ENCODE measurements around the gene INTS6.

INTS6 gene

DNA sequence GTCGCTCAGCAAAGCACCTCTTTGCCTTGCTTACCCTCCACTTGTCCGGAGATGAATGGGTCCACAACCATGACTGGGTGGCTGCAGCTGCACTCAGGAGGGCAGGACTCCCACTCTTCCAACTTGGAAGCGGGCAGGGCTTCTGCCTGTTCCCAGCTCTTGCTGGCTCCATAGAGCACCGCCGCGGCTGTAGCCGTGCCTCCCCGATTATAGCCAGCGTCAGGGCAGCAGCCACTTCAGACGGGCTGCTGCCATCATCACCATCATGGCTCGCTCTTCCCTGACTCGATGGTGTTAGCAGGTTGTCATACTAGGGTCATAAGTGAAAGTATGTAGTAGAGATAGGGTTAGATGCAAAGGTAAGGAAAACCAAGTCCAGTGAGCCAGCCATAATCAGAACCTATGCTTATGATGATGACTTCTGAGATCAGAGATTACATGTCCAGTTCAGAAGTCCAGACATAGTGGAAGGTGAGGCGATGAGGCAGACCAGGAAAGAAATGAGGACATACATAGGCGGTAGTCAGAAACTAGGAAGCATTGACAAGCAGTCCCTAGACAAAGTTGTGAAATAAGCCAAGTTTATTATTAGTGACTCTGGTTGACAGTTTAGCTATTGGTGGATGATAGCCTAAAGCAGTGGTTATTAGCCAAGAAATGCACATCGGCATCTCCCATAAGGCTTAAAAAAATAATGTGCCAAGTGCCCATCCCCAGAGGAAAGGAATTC is 4.4 kb upstream of the INTS6 start:
- Histone ChIP-seq H3K9me3 (replicated peaks; ENCODE audit: insufficient read depth, low read length) (no peaks in the 10 kb centered on the region), H3K4me2 (ENCODE audit: low read depth, low read length) (no peak overlapping the region), H3K36me3 (replicated peaks; ENCODE audit: insufficient read depth, low read length) (no peaks in the 10 kb centered on the region), H2AFZ (ENCODE audit: low read length) (no peak overlapping the region), H3K9me2 (replicated peaks; ENCODE audit: insufficient read depth, low read length) (no peaks in the 10 kb centered on the region), H3F3A (ENCODE audit: insufficient read depth, low read length) (no peaks in the 10 kb centered on the region), H4K20me1 (ENCODE audit: insufficient read depth, low read length) (no peaks in the 10 kb centered on the region), H3K27me3 (replicated peaks; ENCODE audit: insufficient read depth, low read length) (no peaks in the 10 kb centered on the region), H3K4me1 (ENCODE audit: low read length) (no peaks in the 10 kb centered on the region), H3K79me2 (ENCODE audit: low read length) (peaks cover 6% of the 10 kb centered on the region; the same call in 1 of the 2 replicates), H3K27ac (ENCODE audit: low read length) (no peak overlapping the region), H3K4me3 (ENCODE audit: low read length) (no peak overlapping the region), H3K9ac (ENCODE audit: low read length) (no peak overlapping the region)
- TF ChIP-seq EZH2 (optimal IDR thresholded peaks at IDR 0.05; ENCODE audit: low read depth, low read length) (no peak), EZH2phosphoT487 (IDR thresholded peaks at IDR 0.05; ENCODE audit: low read length) (no peak)
- TF ChIP-seq, protein P1, sequence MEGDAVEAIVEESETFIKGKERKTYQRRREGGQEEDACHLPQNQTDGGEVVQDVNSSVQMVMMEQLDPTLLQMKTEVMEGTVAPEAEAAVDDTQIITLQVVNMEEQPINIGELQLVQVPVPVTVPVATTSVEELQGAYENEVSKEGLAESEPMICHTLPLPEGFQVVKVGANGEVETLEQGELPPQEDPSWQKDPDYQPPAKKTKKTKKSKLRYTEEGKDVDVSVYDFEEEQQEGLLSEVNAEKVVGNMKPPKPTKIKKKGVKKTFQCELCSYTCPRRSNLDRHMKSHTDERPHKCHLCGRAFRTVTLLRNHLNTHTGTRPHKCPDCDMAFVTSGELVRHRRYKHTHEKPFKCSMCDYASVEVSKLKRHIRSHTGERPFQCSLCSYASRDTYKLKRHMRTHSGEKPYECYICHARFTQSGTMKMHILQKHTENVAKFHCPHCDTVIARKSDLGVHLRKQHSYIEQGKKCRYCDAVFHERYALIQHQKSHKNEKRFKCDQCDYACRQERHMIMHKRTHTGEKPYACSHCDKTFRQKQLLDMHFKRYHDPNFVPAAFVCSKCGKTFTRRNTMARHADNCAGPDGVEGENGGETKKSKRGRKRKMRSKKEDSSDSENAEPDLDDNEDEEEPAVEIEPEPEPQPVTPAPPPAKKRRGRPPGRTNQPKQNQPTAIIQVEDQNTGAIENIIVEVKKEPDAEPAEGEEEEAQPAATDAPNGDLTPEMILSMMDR (IDR thresholded peaks at IDR 0.05; ENCODE audit: low read length), result no peak
- DNase-seq, result no peak

DNA sequence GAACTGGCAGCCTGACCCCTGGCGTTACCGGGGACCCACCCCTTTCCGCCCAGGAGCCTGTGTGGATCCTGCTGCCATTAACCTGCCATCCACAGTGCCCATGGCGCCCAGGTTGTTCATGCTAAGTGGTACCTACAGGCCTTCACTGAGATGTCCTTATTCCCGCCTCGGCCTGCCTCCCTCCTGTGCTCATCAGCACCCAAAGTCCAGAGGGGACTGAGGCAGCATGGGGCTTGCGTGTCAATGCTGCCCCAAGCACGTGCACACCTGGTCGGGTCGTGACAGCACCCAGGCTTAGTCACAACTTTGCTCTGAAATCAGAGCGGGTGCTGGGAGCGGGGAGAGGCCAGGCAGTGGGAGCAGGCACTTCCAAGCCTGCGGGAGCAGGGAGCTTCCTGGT is 3.7 kb upstream of the INTS6 start:
- H4K20me1 ChIP-seq (ENCODE audit: insufficient read depth, low read length), result no peaks in the 10 kb centered on the region
- no peak overlapping the region for H3K27ac ChIP-seq (ENCODE audit: low read length)
- no peak for DNase-seq
- H3K9me2 ChIP-seq (replicated peaks; ENCODE audit: insufficient read depth, low read length), result no peaks in the 10 kb centered on the region
- H2AFZ ChIP-seq (ENCODE audit: low read length), result no peak overlapping the region
- no peak overlapping the region for H3K4me3 ChIP-seq (ENCODE audit: low read length)
- no peaks in the 10 kb centered on the region for H3K9me3 ChIP-seq (replicated peaks; ENCODE audit: insufficient read depth, low read length)
- no peaks in the 10 kb centered on the region for H3K4me1 ChIP-seq (ENCODE audit: low read length)
- no peak overlapping the region for H3K9ac ChIP-seq (ENCODE audit: low read length)
- no peak overlapping the region for H3K4me2 ChIP-seq (ENCODE audit: low read depth, low read length)
- H3K27me3 ChIP-seq (replicated peaks; ENCODE audit: insufficient read depth, low read length), result no peaks in the 10 kb centered on the region
- no peaks in the 10 kb centered on the region for H3F3A ChIP-seq (ENCODE audit: insufficient read depth, low read length)
- no peak for TF ChIP-seq EZH2phosphoT487 (IDR thresholded peaks at IDR 0.05; ENCODE audit: low read length)
- TF ChIP-seq, protein P1 (IDR thresholded peaks at IDR 0.05; ENCODE audit: low read length), result no peak
- no peak for TF ChIP-seq EZH2 (optimal IDR thresholded peaks at IDR 0.05; ENCODE audit: low read depth, low read length)
- peaks cover 6% of the 10 kb centered on the region; the same call in 1 of the 2 replicates for H3K79me2 ChIP-seq (ENCODE audit: low read length)
- no peaks in the 10 kb centered on the region for H3K36me3 ChIP-seq (replicated peaks; ENCODE audit: insufficient read depth, low read length)

- Histone ChIP-seq H3K4me3 (ENCODE audit: low read length) (no peak overlapping the region), H3K4me1 (ENCODE audit: low read length) (no peaks in the 10 kb centered on the region), H3K36me3 (replicated peaks; ENCODE audit: insufficient read depth, low read length) (no peaks in the 10 kb centered on the region), H3K9ac (ENCODE audit: low read length) (no peak overlapping the region), H4K20me1 (ENCODE audit: insufficient read depth, low read length) (no peaks in the 10 kb centered on the region), H2AFZ (ENCODE audit: low read length) (no peak overlapping the region), H3K79me2 (ENCODE audit: low read length) (peaks cover 9% of the 10 kb centered on the region; the same call in 1 of the 2 replicates), H3K9me3 (replicated peaks; ENCODE audit: insufficient read depth, low read length) (no peaks in the 10 kb centered on the region), H3K27ac (ENCODE audit: low read length) (no peak overlapping the region), H3K27me3 (replicated peaks; ENCODE audit: insufficient read depth, low read length) (no peaks in the 10 kb centered on the region), H3F3A (ENCODE audit: insufficient read depth, low read length) (no peaks in the 10 kb centered on the region), H3K9me2 (replicated peaks; ENCODE audit: insufficient read depth, low read length) (no peaks in the 10 kb centered on the region), H3K4me2 (ENCODE audit: low read depth, low read length) (no peak overlapping the region)
- TF ChIP-seq EZH2phosphoT487 (IDR thresholded peaks at IDR 0.05; ENCODE audit: low read length) (no peak), EZH2 (optimal IDR thresholded peaks at IDR 0.05; ENCODE audit: low read depth, low read length) (no peak)
- TF ChIP-seq, protein P1 (IDR thresholded peaks at IDR 0.05; ENCODE audit: low read length), result no peak
- DNase-seq, result no peak
These were observed 2.7 kb upstream of the INTS6 start for GRCh38 chr13:51455532-51455931.
